OCI-LY1 (cell line): ENCODE results near the gene ATP6AP1.

Experiments used
- H2AFZ ChIP-seq: fragments of 200-600 bp; sonication (generic), shearing (Covaris generic); 2 replicates; pipeline ENCODE4 v1.6.0; 2014; ENCODE audit warnings: antibody characterized with exemption, mild to moderate bottlenecking, low read length
- H3F3A ChIP-seq: fragments of 200-600 bp; sonication (generic), shearing (Covaris generic); 2 replicates; pipeline ENCODE4 v1.6.0; 2014; ENCODE audit warnings: mild to moderate bottlenecking, antibody characterized with exemption, low read length, moderate library complexity; ENCODE audit not compliant: insufficient read depth
- H3K27ac ChIP-seq: fragments of 200-600 bp; sonication (generic); 2 replicates; pipeline ENCODE4 v1.5.1; 2014; ENCODE audit warnings: low read length, mixed run types, mild to moderate bottlenecking, low read depth; ENCODE audit not compliant: poor library complexity, severe bottlenecking
- H3K27me3 ChIP-seq: fragments of 200-600 bp; sonication (generic); 2 replicates; pipeline ENCODE4 v1.6.0; 2014; ENCODE audit warnings: antibody characterized with exemption, mild to moderate bottlenecking, low read length, moderate library complexity; ENCODE audit not compliant: insufficient read depth
- H3K36me3 ChIP-seq: fragments of 200-600 bp; sonication (generic); 2 replicates; pipeline ENCODE4 v1.6.1; 2014; ENCODE audit warnings: mild to moderate bottlenecking, antibody characterized with exemption, low read length, moderate library complexity, mixed read lengths; ENCODE audit not compliant: insufficient read depth
- H3K4me1 ChIP-seq: fragments of 200-600 bp; sonication (generic); 2 replicates; pipeline ENCODE4 v1.5.1; 2014; ENCODE audit warnings: mild to moderate bottlenecking, low read length, moderate library complexity; ENCODE audit not compliant: insufficient read depth, severe bottlenecking
- H3K4me2 ChIP-seq: fragments of 200-600 bp; sonication (generic), shearing (Covaris generic); 2 replicates; pipeline ENCODE4 v1.6.1; 2014; ENCODE audit warnings: low read length
- H3K4me3 ChIP-seq: fragments of 200-600 bp; sonication (generic); 2 replicates; pipeline ENCODE4 v1.5.1; 2014; ENCODE audit warnings: low read length, low read depth, mild to moderate bottlenecking, mixed read lengths; ENCODE audit not compliant: poor library complexity, severe bottlenecking
- H3K79me2 ChIP-seq: fragments of 200-600 bp; shearing (Covaris generic); 2 replicates; pipeline ENCODE4 v1.6.1; 2016; ENCODE audit warnings: mixed run types, low read length, mixed read lengths; ENCODE audit not compliant: insufficient read depth
- H3K9ac ChIP-seq: fragments of 200-600 bp; sonication (generic), shearing (Covaris generic); 2 replicates; pipeline ENCODE4 v1.6.1; 2014; ENCODE audit warnings: mild to moderate bottlenecking, low read length, mixed read lengths
- H3K9me2 ChIP-seq: fragments of 200-600 bp; sonication (generic), shearing (Covaris generic); 2 replicates; pipeline ENCODE4 v1.6.1; 2014; ENCODE audit warnings: low read depth, mild to moderate bottlenecking, low read length, mixed read lengths
- H3K9me3 ChIP-seq: fragments of 200-600 bp; shearing (Covaris generic); 2 replicates; pipeline ENCODE4 v1.6.1; 2014; ENCODE audit warnings: low read length, mixed read lengths
- H4K20me1 ChIP-seq: fragments of 200-600 bp; sonication (generic), shearing (Covaris generic); 2 replicates; pipeline ENCODE4 v1.6.0; 2016; ENCODE audit warnings: mild to moderate bottlenecking, low read length; ENCODE audit not compliant: insufficient read depth
- CTCF ChIP-seq: fragments of 200-600 bp; sonication (generic), shearing (Covaris generic); IDR thresholded peaks from 2 replicates; pipeline ENCODE4 v1.5.1; 2017; ENCODE audit warnings: mild to moderate bottlenecking, antibody characterized with exemption, low read length, moderate library complexity, mixed read lengths
- EZH2 ChIP-seq: fragments of 200-600 bp; sonication (generic), shearing (Covaris generic); IDR thresholded peaks from 2 replicates; pipeline ENCODE4 v1.8.0; 2017; ENCODE audit warnings: borderline replicate concordance, mixed run types, mild to moderate bottlenecking, antibody characterized with exemption, low read length, moderate library complexity, mixed read lengths

Gene ATP6AP1

DNA sequence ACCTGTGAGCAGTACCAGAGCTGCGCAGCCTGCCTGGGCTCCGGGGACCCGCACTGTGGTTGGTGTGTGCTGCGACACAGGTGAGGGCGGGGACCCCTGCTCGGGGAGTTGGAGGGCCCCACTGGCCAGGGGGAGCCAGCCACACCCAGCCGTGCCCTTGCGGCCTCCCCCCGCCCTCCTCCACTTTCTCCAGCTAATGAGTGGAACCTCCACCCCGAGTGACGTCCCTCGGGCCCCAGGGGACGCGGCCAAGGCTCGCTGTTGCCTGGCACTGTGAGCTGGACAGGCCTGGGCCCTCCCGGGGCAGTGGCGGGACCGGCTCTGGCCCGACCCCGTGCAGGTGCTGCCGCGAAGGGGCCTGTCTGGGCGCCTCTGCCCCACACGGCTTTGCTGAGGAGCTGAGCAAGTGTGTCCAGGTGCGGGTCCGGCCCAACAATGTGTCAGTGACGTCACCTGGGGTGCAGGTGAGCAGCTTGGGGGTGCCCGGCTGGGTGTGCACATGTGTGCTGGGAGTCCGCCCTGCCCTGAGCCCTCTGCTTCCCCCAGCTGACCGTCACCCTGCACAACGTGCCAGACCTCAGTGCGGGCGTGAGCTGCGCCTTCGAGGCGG is 35.2 kb downstream of the ATP6AP1 start:
- Histone ChIP-seq H3K4me2 (no peak overlapping the region), H3K4me3 (no peak overlapping the region), H3K27me3 (no peaks in the 10 kb centered on the region), H3K27ac (no peak overlapping the region), H3K9me2 (no peaks in the 10 kb centered on the region), H2AFZ (no peak overlapping the region), H3K9ac (no peak overlapping the region), H3F3A (no peaks in the 10 kb centered on the region), H3K4me1 (peaks cover 1% of the 10 kb centered on the region), H3K36me3 (no peaks in the 10 kb centered on the region; the same call in 1 of the 2 replicates), H3K9me3 (no peaks in the 10 kb centered on the region), H4K20me1 (no peaks in the 10 kb centered on the region), H3K79me2 (no peaks in the 10 kb centered on the region)
- no peak for TF ChIP-seq EZH2
- TF ChIP-seq CTCF = no peak

GRCh38 chrX:154464806-154465365 is 36.4 kb downstream of the ATP6AP1 start:
- Histone ChIP-seq H3K4me1 (no peaks in the 10 kb centered on the region), H3K27me3 (no peaks in the 10 kb centered on the region), H3K27ac (no peak overlapping the region), H3K9ac (no peak overlapping the region), H2AFZ (no peak overlapping the region), H3F3A (no peaks in the 10 kb centered on the region), H3K4me2 (no peak overlapping the region), H3K9me2 (no peaks in the 10 kb centered on the region), H4K20me1 (no peaks in the 10 kb centered on the region), H3K4me3 (no peak overlapping the region), H3K79me2 (no peaks in the 10 kb centered on the region), H3K9me3 (no peaks in the 10 kb centered on the region), H3K36me3 (no peaks in the 10 kb centered on the region; the same call in 1 of the 2 replicates)
- TF ChIP-seq CTCF (no peak), EZH2 (no peak)

GRCh38 chrX:154465601-154466000 is 37.1 kb downstream of the ATP6AP1 start:
- no peak overlapping the region for H3K4me2 ChIP-seq
- H3K9me3 ChIP-seq = no peaks in the 10 kb centered on the region
- no peak overlapping the region for H3K9ac ChIP-seq
- no peaks in the 10 kb centered on the region; the same call in 1 of the 2 replicates for H3K36me3 ChIP-seq
- no peak overlapping the region for H2AFZ ChIP-seq
- no peaks in the 10 kb centered on the region for H3K79me2 ChIP-seq
- H4K20me1 ChIP-seq = no peaks in the 10 kb centered on the region
- H3K4me3 ChIP-seq = no peak overlapping the region
- TF ChIP-seq EZH2 = no peak
- no peak for TF ChIP-seq CTCF
- H3K9me2 ChIP-seq = no peaks in the 10 kb centered on the region
- no peaks in the 10 kb centered on the region for H3F3A ChIP-seq
- H3K4me1 ChIP-seq = no peaks in the 10 kb centered on the region
- H3K27me3 ChIP-seq = no peaks in the 10 kb centered on the region
- no peak overlapping the region for H3K27ac ChIP-seq
